Fibroblast of skin of abdomen (primary cell): ENCODE data around the gene BLOC1S1.

Experiments used
- DNase-seq: peaks from one replicate; pipeline ENCODE4 v3.0.0-alpha.2; 2013

Gene BLOC1S1

GRCh38 chr12:55728186-55728938, 12.5 kb downstream of the BLOC1S1 start:
- DNase-seq: peak; percentile 77

GRCh38 chr12:55728939-55729818, 13.3 kb downstream of the BLOC1S1 start, which contains the start of gene CD63:
Gene CD63, minus strand, starts transcription at chr12:55729009. Its CDS starts 668 bp downstream, at chr12:55728341.
- peak; percentile 97 for DNase-seq

GRCh38 chr12:55729819-55730818, 14.3 kb downstream of the BLOC1S1 start:
- DNase-seq: peak; percentile 61

GRCh38 chr12:55732288-55732687, 16.4 kb downstream of the BLOC1S1 start:
- no peak for DNase-seq

- DNase-seq: no peak
Observed at GRCh38 chr12:55733021-55733555, 17.2 kb downstream of the BLOC1S1 start.

GRCh38 chr12:55733858-55734257, 18.0 kb downstream of the BLOC1S1 start:
- no peak for DNase-seq

GRCh38 chr12:55734595-55734994, 18.7 kb downstream of the BLOC1S1 start:
- no peak for DNase-seq

GRCh38 chr12:55736076-55736475, 20.2 kb downstream of the BLOC1S1 start:
- no peak for DNase-seq

GRCh38 chr12:55736780-55737580, 21.1 kb downstream of the BLOC1S1 start:
- peak; percentile 65 for DNase-seq

GRCh38 chr12:55737581-55738122, 21.8 kb downstream of the BLOC1S1 start:
- no peak for DNase-seq

GRCh38 chr12:55738123-55739024, 22.5 kb downstream of the BLOC1S1 start:
- DNase-seq: peak; percentile 89

- no peak for DNase-seq
Observed at GRCh38 chr12:55739025-55739378, 23.2 kb downstream of the BLOC1S1 start.

GRCh38 chr12:55741931-55742680, 26.3 kb downstream of the BLOC1S1 start:
- no peak for DNase-seq

GRCh38 chr12:55742719-55743405, 27.0 kb downstream of the BLOC1S1 start, which contains the start of gene GDF11:
Gene GDF11, plus strand, starts transcription at chr12:55743122. Its CDS starts 195 bp downstream, at chr12:55743317.
- peak; percentile 83 for DNase-seq

GRCh38 chr12:55743406-55744339, 27.8 kb downstream of the BLOC1S1 start:
- DNase-seq: peak; percentile 65

- no peak for DNase-seq
Observed at GRCh38 chr12:55744340-55745030, 28.6 kb downstream of the BLOC1S1 start.
